ENCODE data around the gene MARCHF2.

The MARCHF2 gene

DNA sequence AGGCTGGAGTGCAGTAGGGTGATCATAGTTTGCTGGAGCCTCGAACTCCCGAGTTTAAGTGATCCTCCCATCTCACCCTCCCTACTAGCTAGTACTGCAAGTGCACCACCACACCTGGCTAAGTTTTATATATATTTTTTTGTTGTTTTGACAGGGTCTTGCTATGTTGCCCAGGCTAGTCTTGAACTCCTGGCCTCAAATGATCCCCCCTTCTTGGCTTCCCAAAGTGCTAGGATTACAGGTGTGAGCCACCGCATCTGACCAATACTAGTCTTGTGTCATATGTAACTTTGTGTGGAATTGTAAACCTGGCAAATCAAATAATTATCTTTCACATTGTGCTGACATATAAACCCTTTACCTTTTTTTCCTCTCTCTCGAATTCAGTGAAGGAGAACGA, 41.9 kb downstream of the MARCHF2 start:
- DNase-seq, result no peak

DNA sequence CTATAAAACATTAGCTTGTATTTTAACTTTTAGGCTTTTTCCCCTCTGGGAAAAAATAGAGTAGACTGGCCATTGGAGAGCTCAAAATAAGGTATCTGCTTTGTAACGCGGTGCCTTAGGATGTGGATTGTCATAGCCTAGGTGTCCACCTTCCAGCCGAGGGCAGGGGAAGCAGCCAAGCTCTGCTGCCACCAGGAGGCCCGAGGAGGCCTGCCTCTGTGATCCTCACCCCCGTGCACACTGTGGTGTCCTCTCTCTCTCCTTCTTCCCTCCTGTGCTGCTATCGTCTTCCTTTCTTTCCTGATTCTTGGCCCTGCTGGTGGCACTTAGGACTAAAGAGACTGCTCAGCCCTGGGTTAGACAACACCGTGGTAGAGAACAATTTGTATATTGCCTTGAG, 43.0 kb downstream of the MARCHF2 start:
- DNase-seq, result no peak

DNA sequence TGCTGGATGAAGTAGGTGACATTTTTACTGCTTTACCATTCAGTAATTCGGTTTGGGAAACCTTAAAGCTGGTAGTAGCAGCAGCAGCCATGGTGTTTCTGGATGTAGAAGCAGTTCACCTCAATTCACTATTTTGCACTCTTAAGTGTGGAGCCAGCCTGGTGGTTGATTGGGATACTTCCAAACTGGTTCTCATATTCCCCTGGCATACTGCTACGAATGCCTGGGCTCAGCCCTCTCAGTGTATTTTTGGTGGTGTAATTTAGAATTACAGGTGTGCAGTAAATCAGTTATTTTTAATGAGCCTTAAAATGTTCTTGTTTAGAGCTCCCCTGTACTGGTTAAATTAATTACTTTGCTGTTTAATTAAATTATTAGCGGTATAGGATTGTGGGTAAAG, 44.1 kb downstream of the MARCHF2 start:
- no peak for DNase-seq

DNA sequence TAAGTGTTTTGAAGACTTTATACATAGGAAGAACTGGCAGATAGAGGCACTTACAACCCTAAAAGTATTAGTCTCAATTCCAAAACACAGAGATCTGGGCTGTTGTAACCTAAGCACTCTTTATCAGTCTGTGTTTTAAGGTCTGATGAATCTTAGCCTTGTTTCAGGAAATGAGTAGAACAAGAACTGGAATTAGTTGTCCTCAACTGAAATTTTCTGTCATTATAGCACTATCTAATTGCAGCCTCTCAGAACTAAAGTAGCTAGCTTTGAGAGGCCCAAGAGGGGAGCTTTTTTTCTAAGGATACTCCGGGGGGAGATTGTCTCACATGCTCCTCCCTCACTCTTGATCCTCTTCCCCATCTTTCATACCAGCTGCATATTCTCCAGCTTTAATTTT, 44.7 kb downstream of the MARCHF2 start:
- DNase-seq, result no peak

DNA sequence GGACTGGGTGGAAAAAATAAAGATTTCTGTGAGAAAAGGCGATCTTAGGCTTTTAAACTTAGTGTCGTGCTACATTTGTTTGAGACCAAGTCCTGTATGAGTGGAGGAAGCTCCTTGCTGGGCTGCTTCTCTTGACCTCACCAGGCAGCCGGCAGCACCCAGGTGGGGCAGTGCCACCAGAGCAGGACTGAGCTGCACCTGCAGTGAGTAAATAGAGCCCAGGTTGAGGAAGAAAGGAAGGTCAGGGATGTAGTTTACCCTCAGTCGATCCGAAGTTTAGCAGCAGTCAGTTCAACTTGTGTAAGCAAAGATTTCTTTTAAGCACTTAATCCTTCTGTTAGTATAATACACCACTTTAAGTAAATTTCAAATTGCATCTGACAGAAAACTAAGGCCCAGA, 45.3 kb downstream of the MARCHF2 start:
- no peak for DNase-seq

DNA sequence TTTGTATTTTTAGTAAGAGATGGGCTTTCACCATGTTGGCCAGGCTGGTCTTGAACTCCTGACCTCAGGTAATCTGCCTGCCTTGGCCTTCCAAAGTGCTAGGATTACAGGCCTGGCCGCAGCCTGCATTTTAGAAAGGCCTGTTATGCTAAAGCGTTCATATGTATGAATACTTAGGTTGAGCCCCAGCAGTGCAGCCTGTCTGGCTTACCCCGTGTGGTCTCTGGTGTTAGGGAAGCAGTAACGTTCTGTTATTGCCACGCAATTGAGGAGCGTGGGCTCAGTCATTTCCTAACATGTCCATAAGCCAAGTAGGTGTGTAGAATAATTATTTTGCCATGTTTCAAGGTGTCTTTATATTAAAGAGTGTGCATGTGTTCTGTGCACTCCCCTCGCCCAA, 46.0 kb downstream of the MARCHF2 start:
- no peak for DNase-seq

DNA sequence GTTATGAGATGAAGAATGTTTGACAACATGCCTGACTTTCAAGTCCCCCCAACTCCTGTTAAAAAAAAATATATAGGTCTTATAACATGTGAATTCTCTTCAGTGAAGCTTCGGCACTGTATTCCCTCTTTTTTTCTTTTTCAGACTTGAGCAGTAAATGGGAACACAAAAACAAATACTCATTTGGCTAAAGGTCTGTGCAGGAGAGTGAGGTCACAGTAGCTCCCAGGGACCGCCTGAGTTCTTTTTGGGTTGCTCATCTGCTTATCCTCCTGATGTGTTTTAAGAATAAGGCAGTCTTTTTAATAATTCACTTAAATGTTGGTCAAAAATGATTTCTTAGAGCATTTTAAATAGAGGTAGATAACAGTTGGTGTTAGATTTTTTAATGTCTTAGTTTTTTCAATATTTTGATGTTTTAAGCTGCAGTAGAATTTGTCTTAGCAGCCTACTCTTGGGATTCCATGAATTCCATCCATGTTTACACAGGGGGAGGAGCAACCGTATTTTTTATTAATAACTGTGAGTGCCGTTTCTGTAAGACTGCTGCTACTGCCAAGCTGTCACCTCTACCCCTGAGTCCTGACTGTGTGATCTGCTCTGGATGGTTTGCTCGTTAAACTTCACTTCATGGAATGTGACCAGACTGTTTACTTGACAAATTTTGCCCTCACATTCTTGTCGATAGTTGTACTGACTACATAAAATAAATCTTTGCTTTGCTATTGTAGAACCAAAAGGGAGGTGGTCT, 46.6 kb downstream of the MARCHF2 start:
- DNase-seq, result no peak

DNA sequence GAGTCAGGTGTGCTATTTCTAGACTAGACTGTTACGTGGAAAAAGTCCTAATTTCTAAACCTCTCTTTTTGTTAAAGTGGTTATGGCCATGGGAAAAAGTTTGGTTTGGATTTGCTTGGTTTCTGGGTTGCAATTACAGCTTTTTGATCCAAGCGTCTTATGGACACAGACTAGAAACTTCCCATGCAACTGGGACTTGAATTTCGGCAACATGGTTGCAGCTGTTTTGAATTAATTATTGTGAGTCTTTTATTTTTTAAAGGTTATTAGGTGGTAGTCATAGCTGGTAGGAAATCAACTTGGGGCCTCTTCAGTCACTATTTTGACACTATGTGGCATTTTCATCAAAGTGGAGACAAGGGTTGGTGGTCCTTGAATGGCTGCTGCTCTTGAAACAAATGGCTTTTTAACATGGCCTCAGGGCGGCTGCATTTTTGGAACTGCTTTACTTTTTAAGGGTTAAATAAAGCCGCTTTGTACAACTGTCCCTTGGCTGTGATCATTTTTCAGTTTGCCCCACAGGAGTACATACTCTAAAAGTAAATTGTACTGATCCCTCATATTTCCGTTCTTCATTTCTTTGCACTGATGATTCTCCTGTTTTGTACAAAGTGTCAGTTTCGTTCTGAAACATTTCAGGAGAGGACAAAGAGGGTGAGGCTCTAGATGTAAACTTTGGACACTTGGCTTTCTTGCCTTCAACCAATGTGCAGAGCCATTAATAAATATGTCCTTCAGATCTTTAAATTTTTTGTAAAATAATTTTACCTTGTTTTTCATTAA, 47.6 kb downstream of the MARCHF2 start:
- no peak for DNase-seq

DNA sequence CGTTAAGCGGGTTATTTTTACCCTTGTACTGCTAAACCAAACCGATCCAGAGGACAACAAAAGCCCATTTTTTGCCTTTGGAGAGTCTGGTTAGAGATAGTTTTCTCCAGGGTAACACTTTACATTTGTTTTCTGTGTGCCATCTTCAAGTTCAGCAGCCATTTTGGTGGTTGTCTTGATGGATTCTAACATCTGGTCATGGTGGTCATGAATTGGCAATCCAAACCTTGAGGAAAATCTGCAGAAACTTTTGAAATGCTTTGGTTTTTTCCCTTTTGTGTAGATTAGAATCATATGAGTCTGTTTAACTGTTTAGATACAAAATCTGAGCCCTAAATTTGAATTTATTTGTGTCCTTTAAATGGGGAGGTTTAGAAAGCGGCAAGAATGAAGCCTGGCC, 48.3 kb downstream of the MARCHF2 start:
- DNase-seq, result no peak

DNA sequence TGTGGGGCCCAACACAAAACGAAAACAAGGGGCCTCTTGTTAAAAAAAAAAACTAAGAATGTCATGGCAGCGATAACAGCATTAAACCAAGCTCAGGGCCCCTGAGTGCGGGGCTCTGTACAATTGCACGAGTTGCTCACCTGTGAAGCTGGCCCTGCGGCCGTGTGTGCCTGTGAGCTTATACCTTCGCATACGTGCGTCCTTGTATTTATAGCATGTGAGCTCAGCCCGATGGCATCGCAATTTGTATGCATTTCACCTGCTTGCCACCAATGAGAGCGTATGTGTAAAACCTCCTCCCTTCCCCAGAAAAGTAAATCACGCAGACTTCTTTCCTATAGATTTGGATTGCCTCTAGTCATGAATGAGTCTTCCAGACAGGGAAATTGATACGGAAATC, 48.8 kb downstream of the MARCHF2 start:
- DNase-seq, result no peak

DNA sequence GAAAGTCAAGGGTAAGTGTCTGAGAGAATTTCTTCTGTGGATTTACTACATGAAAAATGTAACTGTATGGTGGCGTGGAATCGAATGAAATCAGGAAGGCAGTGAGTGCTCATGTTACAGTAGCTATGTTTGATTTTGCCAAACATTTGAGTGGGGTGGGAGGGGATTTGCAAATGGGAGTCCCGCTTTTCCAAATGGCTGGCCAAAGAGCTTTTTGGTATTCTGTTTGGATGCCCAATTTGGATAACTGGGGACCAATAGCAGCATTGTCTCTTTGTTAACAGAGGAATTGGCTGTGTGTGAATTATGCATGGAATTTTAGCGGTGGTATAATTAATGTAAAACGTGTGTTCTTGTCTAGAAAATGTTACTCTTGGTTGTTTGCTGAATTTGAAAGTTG, 49.5 kb downstream of the MARCHF2 start:
- DNase-seq, result no peak

DNA sequence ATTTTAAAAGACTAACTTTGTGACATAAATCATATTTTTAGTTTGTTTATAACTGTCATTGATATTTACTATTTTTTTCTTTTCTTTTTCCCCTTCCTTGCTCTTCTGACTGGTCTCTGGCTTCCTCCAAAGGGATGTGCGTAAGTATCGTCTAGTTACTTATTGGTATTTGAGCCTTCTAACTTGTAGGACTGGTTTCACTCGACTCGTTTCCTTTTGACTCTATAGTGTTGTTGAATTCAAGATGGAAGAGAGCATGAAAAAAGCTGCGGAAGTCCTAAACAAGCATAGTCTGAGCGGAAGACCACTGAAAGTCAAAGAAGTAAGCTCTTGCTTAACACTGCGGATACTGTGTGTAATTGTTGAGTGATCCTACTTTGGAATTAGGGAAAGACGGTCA, 50.3 kb downstream of the MARCHF2 start:
- no peak for DNase-seq

DNA sequence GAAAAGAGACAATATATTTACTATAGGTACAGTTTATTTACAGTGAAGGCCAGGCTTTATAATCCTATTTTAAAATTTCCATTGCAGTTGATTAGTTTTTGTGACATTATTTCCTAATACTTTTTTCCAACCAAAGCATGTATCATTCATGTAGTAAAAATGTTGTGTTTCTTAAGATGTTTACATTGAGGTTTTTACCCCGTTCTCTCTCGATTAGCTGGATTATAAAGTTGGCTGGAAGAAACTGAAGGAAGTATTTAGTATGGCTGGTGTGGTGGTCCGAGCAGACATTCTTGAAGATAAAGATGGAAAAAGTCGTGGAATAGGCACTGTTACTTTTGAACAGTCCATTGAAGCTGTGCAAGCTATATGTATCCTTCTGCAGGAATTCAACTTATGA, 52.9 kb downstream of the MARCHF2 start:
- DNase-seq, result no peak

DNA sequence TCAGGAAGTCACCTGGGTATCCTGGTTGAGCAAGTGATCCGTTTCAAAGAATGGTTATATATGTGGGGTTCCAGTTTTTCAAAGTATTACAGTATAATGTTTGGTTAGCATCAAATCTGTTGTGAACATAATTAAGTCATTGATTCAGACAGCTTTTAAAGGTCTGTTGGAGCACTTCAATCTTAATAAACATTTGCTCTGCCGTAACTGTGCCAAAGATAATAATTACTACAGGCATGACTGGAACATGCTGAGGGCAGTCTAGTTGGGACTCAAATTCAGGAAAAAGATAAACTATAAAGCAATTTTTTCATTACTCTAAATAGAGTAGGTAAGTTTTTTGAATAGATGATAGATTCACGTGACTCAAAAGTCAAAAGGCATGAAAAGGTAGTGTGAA, 55.0 kb downstream of the MARCHF2 start:
- DNase-seq, result no peak

DNA sequence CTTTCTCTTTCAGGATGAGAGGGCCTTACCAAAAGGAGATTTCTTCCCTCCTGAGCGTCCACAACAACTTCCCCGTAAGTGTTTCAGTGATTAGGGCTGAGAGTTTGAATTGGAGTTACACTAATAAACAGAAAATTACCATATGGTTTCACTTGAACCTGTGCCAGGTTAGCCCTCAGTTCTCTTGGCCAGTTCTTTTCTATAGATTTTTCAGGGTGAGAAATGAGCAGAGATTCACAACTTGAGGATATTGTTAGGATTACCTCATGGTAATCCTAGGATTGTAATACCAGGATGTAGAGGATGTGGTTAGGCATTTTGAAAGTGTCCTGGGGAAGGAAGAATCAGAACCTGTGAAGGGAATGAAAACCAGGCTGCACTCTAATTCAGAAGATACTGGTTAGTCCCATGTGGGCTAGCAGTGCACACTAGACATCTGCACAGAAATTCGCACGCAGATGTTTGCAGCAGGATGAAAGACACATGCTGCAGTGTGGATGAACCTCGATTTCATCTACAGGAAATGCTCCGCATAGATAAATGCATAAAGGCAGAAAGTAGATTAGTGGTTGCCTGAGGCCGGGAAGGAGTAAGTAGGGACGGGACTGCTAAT, 55.8 kb downstream of the MARCHF2 start:
- no peak for DNase-seq

DNA sequence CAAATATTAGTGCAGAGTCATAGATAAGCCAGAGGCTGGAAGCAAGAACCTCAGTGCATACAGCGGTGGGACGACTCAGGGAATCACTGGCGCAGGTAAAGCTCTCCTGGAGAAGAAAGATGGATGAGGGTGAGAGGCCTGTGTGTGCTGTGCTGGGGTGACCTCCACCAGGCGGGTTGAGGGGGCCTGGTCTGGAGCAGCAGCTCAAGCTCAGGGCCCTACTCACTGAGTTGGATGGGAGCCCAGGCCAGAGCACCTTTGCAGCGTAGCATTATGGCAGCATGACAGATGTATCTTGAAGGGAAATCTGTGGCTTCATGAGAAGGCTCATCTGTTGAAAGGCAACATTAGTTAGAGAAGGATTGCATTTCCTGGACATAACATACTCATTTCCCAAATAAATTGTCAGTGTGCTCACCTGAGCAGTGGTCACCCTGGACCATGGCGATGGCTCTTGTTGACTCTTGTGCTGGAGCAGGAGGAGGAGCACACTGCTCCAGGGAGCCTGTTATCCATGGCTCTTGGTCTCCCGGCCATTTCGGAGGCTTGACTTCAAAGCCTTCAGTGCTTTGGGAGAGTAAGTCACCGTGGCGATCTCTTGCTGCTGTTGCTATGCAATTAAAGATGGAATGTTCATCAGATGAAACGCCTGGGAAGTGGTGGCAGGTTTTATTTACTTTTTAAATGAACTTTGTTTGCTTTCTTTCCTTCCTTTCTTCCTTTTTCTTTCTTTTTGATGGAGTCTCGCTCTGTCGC, 56.7 kb downstream of the MARCHF2 start:
- no peak for DNase-seq

DNA sequence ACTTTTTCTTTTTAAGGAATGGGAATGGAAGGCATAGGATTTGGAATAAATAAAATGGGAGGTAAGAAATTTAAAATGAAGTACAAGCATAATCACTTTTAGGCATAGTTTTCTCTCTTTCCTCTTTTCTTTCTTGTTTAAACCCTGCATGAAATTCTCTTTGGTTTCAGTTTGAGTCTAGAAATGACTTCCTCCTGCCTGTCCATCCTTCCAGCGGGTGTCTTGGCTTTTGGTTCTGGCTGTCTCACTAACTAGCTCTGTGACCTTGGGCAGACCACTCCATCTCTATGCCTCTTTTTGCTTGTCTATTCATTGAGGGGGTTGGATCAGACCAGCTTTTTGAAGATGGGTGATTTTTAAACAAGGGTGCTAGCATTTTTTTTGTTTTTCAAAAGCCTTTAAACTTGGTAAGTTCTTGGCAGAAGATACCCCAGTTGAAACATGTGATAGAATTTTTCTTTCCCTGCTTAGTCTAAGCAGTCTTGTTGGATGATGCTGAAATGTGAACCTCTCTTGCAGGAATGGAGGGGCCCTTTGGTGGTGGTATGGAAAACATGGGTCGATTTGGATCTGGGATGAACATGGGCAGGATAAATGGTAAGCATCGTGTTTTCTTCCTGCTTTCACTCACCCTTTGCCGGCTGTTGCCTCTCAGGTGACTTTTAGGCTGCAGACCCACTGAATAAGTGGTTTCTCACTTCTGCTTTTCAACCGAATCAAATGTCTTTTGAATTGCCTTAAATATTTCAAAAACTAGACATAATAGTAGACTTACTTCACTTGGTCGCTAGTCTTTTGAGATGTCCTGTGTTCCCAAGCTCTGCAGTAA, 60.8 kb downstream of the MARCHF2 start:
- DNase-seq, result no peak

DNA sequence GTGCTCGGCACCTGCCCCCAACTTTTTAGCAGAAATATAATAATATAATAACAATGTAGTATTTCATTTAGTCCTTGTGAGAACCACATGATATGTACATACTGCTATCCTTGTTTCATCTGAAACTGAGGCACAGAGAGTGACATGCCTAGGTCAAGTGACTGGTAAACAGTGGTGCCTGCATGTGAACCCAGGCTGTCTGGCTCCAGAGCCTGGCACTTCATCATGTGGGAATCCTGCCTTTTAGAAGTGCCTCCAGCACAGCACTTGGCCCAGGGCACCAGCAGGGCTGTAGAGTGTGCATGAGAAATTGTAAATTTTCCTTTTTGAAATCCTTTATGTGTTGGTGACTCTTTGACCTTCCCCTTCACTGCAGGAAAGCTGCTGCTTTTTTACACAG, 61.9 kb downstream of the MARCHF2 start:
- no peak for DNase-seq

DNA sequence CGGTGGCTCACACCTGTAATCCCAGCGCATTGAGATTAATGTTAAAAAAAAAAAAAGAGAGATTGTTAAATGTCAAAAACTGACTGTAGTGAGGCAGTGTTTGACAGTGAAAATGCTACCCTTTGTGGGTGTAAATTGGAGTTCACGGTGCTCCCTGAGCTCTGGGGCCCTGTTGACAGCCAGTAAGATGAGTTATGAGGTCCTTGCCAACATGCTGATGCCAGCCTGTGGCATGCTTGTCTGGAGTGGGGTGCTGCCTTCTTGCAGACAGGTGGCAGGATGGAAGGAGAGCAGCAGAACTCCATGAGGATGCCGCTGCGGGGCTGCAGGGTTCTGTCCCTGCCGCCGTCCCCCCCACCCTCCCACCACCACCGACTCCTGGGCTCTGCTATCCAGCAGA, 63.4 kb downstream of the MARCHF2 start:
- no peak for DNase-seq

DNA sequence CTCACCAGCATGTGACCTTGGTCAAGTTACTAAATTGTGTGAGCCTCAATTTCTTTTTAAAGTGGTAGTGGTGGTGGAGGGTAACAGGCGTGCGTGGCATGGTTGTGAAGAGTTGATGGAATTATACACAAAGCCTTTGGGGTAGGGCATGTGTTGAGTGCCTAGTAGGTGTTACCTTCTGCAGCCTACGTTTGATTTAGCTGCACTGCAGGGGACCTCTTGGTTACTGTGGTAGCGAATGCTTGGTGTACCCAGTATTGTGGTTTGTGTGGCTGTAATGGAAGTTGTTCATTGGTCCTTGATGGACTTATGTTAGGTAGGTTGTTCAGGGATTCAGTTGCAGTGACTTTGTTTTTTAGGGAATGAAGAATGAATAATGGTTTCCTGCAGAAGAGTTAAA, 64.8 kb downstream of the MARCHF2 start:
- no peak for DNase-seq

DNA sequence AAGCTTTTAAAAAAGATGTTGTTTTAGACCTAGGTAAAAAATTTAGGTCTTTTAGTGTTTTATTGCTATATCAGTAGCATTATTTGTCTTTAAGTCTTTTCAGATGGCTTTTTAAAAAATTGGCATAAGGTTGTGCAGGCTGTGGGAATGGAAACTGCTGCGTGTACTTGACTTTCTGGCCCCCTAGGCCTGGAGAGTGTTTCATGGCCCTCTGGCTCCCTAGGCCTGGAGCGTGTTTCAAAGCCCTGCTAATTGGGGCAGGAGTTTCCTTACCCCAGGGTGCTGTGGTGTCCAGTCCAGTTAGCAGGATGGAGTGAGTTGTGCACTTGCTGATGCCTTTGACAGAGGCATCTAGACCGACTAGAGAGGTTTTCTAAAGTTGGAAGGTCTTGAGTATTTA, 65.5 kb downstream of the MARCHF2 start:
- no peak for DNase-seq

DNA sequence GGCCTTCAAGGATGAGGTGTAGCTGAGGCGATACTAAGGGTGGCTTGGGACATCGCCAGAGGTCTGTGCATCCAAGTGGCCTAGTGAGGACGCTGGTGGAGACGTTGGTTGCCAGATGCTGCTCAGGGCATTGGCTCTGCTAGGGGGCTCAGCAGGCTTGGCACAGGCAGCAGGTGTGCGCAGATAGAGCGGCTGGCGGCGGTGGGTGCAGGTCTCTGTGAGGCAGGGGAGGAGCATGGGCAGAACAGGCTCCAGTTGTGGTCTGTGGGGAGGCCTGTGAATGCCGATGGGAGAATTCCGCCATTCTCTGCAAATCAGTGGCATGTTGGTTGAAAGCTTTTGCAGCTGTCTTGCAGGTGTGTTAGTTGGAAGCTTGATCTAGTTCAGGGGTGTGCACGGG, 68.1 kb downstream of the MARCHF2 start:
- DNase-seq, result no peak

DNA sequence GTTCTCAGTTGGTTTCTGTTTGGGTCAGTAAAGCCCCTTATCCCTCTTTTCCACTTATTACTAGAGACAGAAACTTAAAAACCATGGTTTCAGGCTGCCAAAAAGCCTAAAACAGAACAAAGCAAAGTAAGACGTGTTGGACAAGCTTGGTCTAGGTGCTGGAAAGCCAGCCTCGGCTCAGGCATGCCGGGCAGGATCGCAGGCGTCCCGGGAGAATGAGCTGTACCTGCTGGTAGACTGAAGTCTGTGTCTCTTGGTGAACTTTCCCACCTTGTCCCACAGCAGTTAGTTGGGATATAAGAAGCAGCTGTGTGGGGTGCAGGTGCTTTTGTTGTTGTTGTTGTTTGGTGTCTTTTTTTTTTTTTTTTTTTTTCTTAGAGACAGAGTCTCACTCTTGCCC, 68.5 kb downstream of the MARCHF2 start:
- DNase-seq, result no peak

Measured in NCI-H2171 treated with DMSO at 0.1 percent for 48 hours (cell line).